Body of pancreas (tissue), 4 donors: ENCODE measurements around the gene SRSF5.

ENCODE experiments used
- POLR2A ChIP-seq, 3 donors: fragments of 450-650 bp; IDR thresholded peaks; one replicate each; pipeline ENCODE4 v1.6.1; 2016; ENCODE audit warnings: antibody characterized with exemption in 3 of 3, mild to moderate bottlenecking in 2 of 3
- TF ChIP-seq, protein P1 (sequence below), 7 experiments: fragments of 450-650 bp in 4 of 7; fragments of 200-600 bp in 3 of 7; sonication (generic) in 3 of 7; IDR thresholded peaks; one replicate each; pipeline ENCODE4 v1.5.1; 2016 to 2019; ENCODE audit warnings: antibody characterized with exemption in 7 of 7

- no peak for TF ChIP-seq POLR2A (IDR thresholded peaks at IDR 0.05)
- TF ChIP-seq, protein P1, sequence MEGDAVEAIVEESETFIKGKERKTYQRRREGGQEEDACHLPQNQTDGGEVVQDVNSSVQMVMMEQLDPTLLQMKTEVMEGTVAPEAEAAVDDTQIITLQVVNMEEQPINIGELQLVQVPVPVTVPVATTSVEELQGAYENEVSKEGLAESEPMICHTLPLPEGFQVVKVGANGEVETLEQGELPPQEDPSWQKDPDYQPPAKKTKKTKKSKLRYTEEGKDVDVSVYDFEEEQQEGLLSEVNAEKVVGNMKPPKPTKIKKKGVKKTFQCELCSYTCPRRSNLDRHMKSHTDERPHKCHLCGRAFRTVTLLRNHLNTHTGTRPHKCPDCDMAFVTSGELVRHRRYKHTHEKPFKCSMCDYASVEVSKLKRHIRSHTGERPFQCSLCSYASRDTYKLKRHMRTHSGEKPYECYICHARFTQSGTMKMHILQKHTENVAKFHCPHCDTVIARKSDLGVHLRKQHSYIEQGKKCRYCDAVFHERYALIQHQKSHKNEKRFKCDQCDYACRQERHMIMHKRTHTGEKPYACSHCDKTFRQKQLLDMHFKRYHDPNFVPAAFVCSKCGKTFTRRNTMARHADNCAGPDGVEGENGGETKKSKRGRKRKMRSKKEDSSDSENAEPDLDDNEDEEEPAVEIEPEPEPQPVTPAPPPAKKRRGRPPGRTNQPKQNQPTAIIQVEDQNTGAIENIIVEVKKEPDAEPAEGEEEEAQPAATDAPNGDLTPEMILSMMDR (IDR thresholded peaks at IDR 0.05) = no peak
Observed at GRCh38 chr14:69811227-69811867, 44.4 kb downstream of the SRSF5 start.
